ENCODE data around the gene DPP6.

The DPP6 gene

GRCh38 chr7:154785898-154786297 lies 733.7 kb downstream of the DPP6 start:
- Mint-ChIP-seq H3K27me3 (ENCODE audit: low read depth) (peaks cover 10% of the 10 kb centered on the region), H3K36me3 (ENCODE audit: low read depth) (no peaks in the 10 kb centered on the region), H3K27ac (no peak overlapping the region), H3K9me3 (peaks cover 22% of the 10 kb centered on the region), H3K4me1 (ENCODE audit: low read depth) (no peaks in the 10 kb centered on the region), H3K4me3 (no peak overlapping the region)

- H3K4me3 Mint-ChIP-seq = no peak overlapping the region
- no peaks in the 10 kb centered on the region for H3K4me1 Mint-ChIP-seq (ENCODE audit: low read depth)
- H3K9me3 Mint-ChIP-seq = peaks cover 22% of the 10 kb centered on the region
- peaks cover 10% of the 10 kb centered on the region for H3K27me3 Mint-ChIP-seq (ENCODE audit: low read depth)
- H3K27ac Mint-ChIP-seq = no peak overlapping the region
- H3K36me3 Mint-ChIP-seq (ENCODE audit: low read depth) = no peaks in the 10 kb centered on the region
These were observed 737.2 kb downstream of the DPP6 start for GRCh38 chr7:154789404-154789803.

- Mint-ChIP-seq H3K4me3 (no peak overlapping the region), H3K36me3 (ENCODE audit: low read depth) (no peaks in the 10 kb centered on the region), H3K27me3 (ENCODE audit: low read depth) (peaks cover 7% of the 10 kb centered on the region), H3K4me1 (ENCODE audit: low read depth) (no peaks in the 10 kb centered on the region), H3K27ac (no peak overlapping the region), H3K9me3 (peaks cover 13% of the 10 kb centered on the region)
These were observed 739.4 kb downstream of the DPP6 start for GRCh38 chr7:154791611-154792010.

- Mint-ChIP-seq H3K4me3 (no peak overlapping the region), H3K9me3 (peaks cover 9% of the 10 kb centered on the region), H3K36me3 (ENCODE audit: low read depth) (no peaks in the 10 kb centered on the region), H3K4me1 (ENCODE audit: low read depth) (no peaks in the 10 kb centered on the region), H3K27me3 (ENCODE audit: low read depth) (peaks cover 7% of the 10 kb centered on the region), H3K27ac (no peak overlapping the region)
These were observed 740.3 kb downstream of the DPP6 start for GRCh38 chr7:154792436-154793055.

GRCh38 chr7:154794147-154794780 lies 742.1 kb downstream of the DPP6 start:
- Mint-ChIP-seq H3K4me1 (ENCODE audit: low read depth) (no peaks in the 10 kb centered on the region), H3K36me3 (ENCODE audit: low read depth) (no peaks in the 10 kb centered on the region), H3K27ac (no peak overlapping the region), H3K4me3 (no peak overlapping the region), H3K27me3 (ENCODE audit: low read depth) (peaks cover under 1% of the 10 kb centered on the region), H3K9me3 (peaks cover 1% of the 10 kb centered on the region)

- Mint-ChIP-seq H3K9me3 (no peaks in the 10 kb centered on the region), H3K36me3 (ENCODE audit: low read depth) (no peaks in the 10 kb centered on the region), H3K4me1 (ENCODE audit: low read depth) (no peaks in the 10 kb centered on the region), H3K27ac (no peak overlapping the region), H3K27me3 (ENCODE audit: low read depth) (no peaks in the 10 kb centered on the region), H3K4me3 (no peak overlapping the region)
These were observed 742.8 kb downstream of the DPP6 start for GRCh38 chr7:154795014-154795413.

GRCh38 chr7:154795437-154795836 lies 743.2 kb downstream of the DPP6 start:
- Mint-ChIP-seq H3K36me3 (ENCODE audit: low read depth) (no peaks in the 10 kb centered on the region), H3K4me3 (no peak overlapping the region), H3K27me3 (ENCODE audit: low read depth) (no peaks in the 10 kb centered on the region), H3K27ac (no peak overlapping the region), H3K4me1 (ENCODE audit: low read depth) (no peaks in the 10 kb centered on the region), H3K9me3 (no peaks in the 10 kb centered on the region)

- no peak overlapping the region for H3K27ac Mint-ChIP-seq
- H3K4me1 Mint-ChIP-seq (ENCODE audit: low read depth) = no peaks in the 10 kb centered on the region
- no peaks in the 10 kb centered on the region for H3K9me3 Mint-ChIP-seq
- H3K27me3 Mint-ChIP-seq (ENCODE audit: low read depth) = no peaks in the 10 kb centered on the region
- no peak overlapping the region for H3K4me3 Mint-ChIP-seq
- H3K36me3 Mint-ChIP-seq (ENCODE audit: low read depth) = no peaks in the 10 kb centered on the region
These were observed 752.3 kb downstream of the DPP6 start for GRCh38 chr7:154804449-154804848.

GRCh38 chr7:154812027-154812426 lies 759.8 kb downstream of the DPP6 start:
- Mint-ChIP-seq H3K9me3 (peaks cover 18% of the 10 kb centered on the region), H3K27me3 (ENCODE audit: low read depth) (no peaks in the 10 kb centered on the region), H3K27ac (no peak overlapping the region), H3K4me3 (no peak overlapping the region), H3K36me3 (ENCODE audit: low read depth) (no peaks in the 10 kb centered on the region), H3K4me1 (ENCODE audit: low read depth) (no peaks in the 10 kb centered on the region)

- H3K9me3 Mint-ChIP-seq = peaks cover 11% of the 10 kb centered on the region
- no peaks in the 10 kb centered on the region for H3K27me3 Mint-ChIP-seq (ENCODE audit: low read depth)
- no peaks in the 10 kb centered on the region for H3K4me1 Mint-ChIP-seq (ENCODE audit: low read depth)
- no peaks in the 10 kb centered on the region for H3K36me3 Mint-ChIP-seq (ENCODE audit: low read depth)
- H3K27ac Mint-ChIP-seq = no peak overlapping the region
- H3K4me3 Mint-ChIP-seq = no peak overlapping the region
These were observed 765.2 kb downstream of the DPP6 start for GRCh38 chr7:154817224-154817896.

GRCh38 chr7:154827007-154827406 lies 774.8 kb downstream of the DPP6 start:
- no peaks in the 10 kb centered on the region for H3K4me1 Mint-ChIP-seq (ENCODE audit: low read depth)
- no peaks in the 10 kb centered on the region for H3K36me3 Mint-ChIP-seq (ENCODE audit: low read depth)
- H3K27me3 Mint-ChIP-seq (ENCODE audit: low read depth) = no peaks in the 10 kb centered on the region
- H3K4me3 Mint-ChIP-seq = no peak overlapping the region
- no peaks in the 10 kb centered on the region for H3K9me3 Mint-ChIP-seq
- no peak overlapping the region for H3K27ac Mint-ChIP-seq

GRCh38 chr7:154832557-154833138 lies 780.5 kb downstream of the DPP6 start:
- H3K4me3 Mint-ChIP-seq = no peak overlapping the region
- no peaks in the 10 kb centered on the region for H3K9me3 Mint-ChIP-seq
- no peak overlapping the region for H3K27ac Mint-ChIP-seq
- no peaks in the 10 kb centered on the region for H3K36me3 Mint-ChIP-seq (ENCODE audit: low read depth)
- no peaks in the 10 kb centered on the region for H3K27me3 Mint-ChIP-seq (ENCODE audit: low read depth)
- H3K4me1 Mint-ChIP-seq (ENCODE audit: low read depth) = no peaks in the 10 kb centered on the region

- no peak overlapping the region for H3K27ac Mint-ChIP-seq
- no peaks in the 10 kb centered on the region for H3K4me1 Mint-ChIP-seq (ENCODE audit: low read depth)
- no peaks in the 10 kb centered on the region for H3K36me3 Mint-ChIP-seq (ENCODE audit: low read depth)
- H3K27me3 Mint-ChIP-seq (ENCODE audit: low read depth) = no peaks in the 10 kb centered on the region
- no peak overlapping the region for H3K4me3 Mint-ChIP-seq
- H3K9me3 Mint-ChIP-seq = no peaks in the 10 kb centered on the region
These were observed 783.8 kb downstream of the DPP6 start for GRCh38 chr7:154836021-154836448.

GRCh38 chr7:154837087-154837486 lies 784.9 kb downstream of the DPP6 start:
- Mint-ChIP-seq H3K27ac (no peak overlapping the region), H3K4me3 (no peak overlapping the region), H3K9me3 (no peaks in the 10 kb centered on the region), H3K36me3 (ENCODE audit: low read depth) (no peaks in the 10 kb centered on the region), H3K4me1 (ENCODE audit: low read depth) (no peaks in the 10 kb centered on the region), H3K27me3 (ENCODE audit: low read depth) (no peaks in the 10 kb centered on the region)

GRCh38 chr7:154837622-154838021 lies 785.4 kb downstream of the DPP6 start:
- H3K9me3 Mint-ChIP-seq = no peaks in the 10 kb centered on the region
- H3K4me3 Mint-ChIP-seq = no peak overlapping the region
- no peaks in the 10 kb centered on the region for H3K36me3 Mint-ChIP-seq (ENCODE audit: low read depth)
- H3K4me1 Mint-ChIP-seq (ENCODE audit: low read depth) = no peaks in the 10 kb centered on the region
- H3K27ac Mint-ChIP-seq = no peak overlapping the region
- no peaks in the 10 kb centered on the region for H3K27me3 Mint-ChIP-seq (ENCODE audit: low read depth)
